Left ventricle myocardium inferior (tissue), 1 donor: ENCODE measurements around the gene PCSK6. TPM values are rescaled to one million over a fixed set of nuclear protein-coding genes. Genes with fewer than 3 reads are reported as not detected.

Source experiments
- DNase-seq: peaks from one replicate; pipeline ENCODE4 v3.0.0-alpha.2; 2020
- H3K27ac ChIP-seq: fragments of 200-600 bp; replicated peaks from 2 replicates; pipeline ENCODE4 v1.8.0; 2021
- H3K27me3 ChIP-seq: fragments of 200-600 bp; 2 replicates; pipeline ENCODE4 v1.8.0; 2021; ENCODE audit warnings: low read depth
- H3K36me3 ChIP-seq: fragments of 200-600 bp; 2 replicates; pipeline ENCODE4 v1.8.0; 2021
- H3K4me1 ChIP-seq: fragments of 200-600 bp; 2 replicates; pipeline ENCODE4 v1.8.0; 2021
- H3K4me3 ChIP-seq: fragments of 200-600 bp; 2 replicates; pipeline ENCODE4 v1.8.0; 2021; ENCODE audit warnings: mild to moderate bottlenecking, moderate library complexity
- H3K9me3 ChIP-seq: fragments of 200-600 bp; replicated peaks from 2 replicates; pipeline ENCODE4 v1.8.0; 2021
- intact Hi-C: fragments of 100-400 bp; cut with micrococcal nuclease; formaldehyde crosslinking; loops from one replicate; pipeline ENCODE4 v1.11.0; 2022
- total RNA-seq: library from RNA; stranded (reverse); fragmentation: NEBNext Ultra II Directional; extraction: Animal tissue kit (Norgen Biotek cat#: 25700); gene quantifications from one replicate; pipeline ENCODE4 v1.2.1, GENCODE V29; 2021
- TF ChIP-seq, protein P1 (sequence below): fragments of 200-600 bp; IDR thresholded peaks from 2 replicates; pipeline ENCODE4 v1.8.0; 2021; ENCODE audit warnings: antibody characterized with exemption, mild to moderate bottlenecking, borderline replicate concordance
- donor health status: DM: no; HTN: yes; CAD: no; lungs with severe emphysema.

The PCSK6 gene
- total RNA-seq, 1 donor from 2014 or later, result 28.6 TPM

DNA sequence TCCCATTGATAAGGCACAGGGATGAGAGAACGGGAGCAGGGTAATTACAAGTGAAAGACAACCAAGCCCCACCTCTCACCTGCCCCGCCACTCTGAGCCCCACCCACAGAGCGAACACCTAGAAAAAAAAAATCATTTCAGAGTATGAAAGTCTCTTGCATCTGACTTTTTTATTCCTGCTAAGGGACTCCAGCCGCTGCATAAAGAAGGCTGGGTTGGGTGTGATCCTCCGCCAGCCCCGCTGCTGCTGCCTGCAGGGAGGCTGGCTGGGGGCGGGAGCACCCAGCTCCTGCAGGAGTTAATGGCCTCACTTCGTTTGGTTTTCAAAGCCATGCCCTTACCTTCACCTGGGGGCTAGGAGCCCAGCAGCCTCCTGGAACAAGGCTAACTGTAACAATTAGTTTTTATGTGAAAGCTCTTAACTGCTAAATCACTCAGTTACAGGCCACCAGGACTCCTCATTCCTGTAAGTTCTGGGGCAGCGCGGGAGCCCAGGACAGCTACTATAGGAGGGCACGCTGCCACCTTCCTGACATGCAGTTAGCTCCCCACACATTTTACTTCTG is 116.5 kb downstream of the PCSK6 start:
- TF ChIP-seq, protein P1, sequence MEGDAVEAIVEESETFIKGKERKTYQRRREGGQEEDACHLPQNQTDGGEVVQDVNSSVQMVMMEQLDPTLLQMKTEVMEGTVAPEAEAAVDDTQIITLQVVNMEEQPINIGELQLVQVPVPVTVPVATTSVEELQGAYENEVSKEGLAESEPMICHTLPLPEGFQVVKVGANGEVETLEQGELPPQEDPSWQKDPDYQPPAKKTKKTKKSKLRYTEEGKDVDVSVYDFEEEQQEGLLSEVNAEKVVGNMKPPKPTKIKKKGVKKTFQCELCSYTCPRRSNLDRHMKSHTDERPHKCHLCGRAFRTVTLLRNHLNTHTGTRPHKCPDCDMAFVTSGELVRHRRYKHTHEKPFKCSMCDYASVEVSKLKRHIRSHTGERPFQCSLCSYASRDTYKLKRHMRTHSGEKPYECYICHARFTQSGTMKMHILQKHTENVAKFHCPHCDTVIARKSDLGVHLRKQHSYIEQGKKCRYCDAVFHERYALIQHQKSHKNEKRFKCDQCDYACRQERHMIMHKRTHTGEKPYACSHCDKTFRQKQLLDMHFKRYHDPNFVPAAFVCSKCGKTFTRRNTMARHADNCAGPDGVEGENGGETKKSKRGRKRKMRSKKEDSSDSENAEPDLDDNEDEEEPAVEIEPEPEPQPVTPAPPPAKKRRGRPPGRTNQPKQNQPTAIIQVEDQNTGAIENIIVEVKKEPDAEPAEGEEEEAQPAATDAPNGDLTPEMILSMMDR, result no peak
- intact Hi-C loops, result no loop called here
- Histone ChIP-seq H3K4me3 (no peak overlapping the region), H3K9me3 (no peaks in the 10 kb centered on the region), H3K27me3 (no peaks in the 10 kb centered on the region), H3K36me3 (no peaks in the 10 kb centered on the region), H3K4me1 (peaks cover 30% of the 10 kb centered on the region), H3K27ac (no peak overlapping the region)
- no peak for DNase-seq

DNA sequence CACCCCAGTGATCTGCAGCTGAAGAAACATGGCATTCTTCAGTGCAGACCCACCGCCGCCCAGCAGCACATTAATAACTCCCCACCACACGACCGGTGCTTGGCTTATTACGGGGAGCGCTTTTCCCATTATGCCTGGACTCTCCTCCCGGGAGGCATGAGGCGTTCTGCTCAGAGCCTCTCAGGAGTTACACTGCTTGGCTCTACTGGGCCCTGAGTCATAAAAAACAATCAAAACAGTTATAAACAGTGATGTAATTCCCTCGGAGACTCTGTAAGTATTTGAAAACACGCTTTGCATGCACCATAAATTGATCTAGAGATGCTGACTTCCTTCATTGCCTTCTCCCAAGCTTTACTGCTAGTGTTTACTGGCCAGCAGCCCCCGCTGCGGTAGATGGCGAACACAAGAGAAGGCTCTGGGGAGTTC is 117.3 kb downstream of the PCSK6 start:
- intact Hi-C loops, result no loop called here
- no peaks in the 10 kb centered on the region for H3K9me3 ChIP-seq
- no peaks in the 10 kb centered on the region for H3K27me3 ChIP-seq
- H3K27ac ChIP-seq, result no peak overlapping the region
- H3K4me3 ChIP-seq, result no peak overlapping the region
- TF ChIP-seq, protein P1, result no peak
- no peak for DNase-seq
- no peaks in the 10 kb centered on the region for H3K36me3 ChIP-seq
- peaks cover 38% of the 10 kb centered on the region for H3K4me1 ChIP-seq

GRCh38 chr15:101371519-101371918 is 118.0 kb downstream of the PCSK6 start:
- TF ChIP-seq, protein P1, result no peak
- intact Hi-C loops, result no loop called here

GRCh38 chr15:101371081-101371480 is 118.4 kb downstream of the PCSK6 start:
- H3K27me3 ChIP-seq, result no peaks in the 10 kb centered on the region
- H3K4me1 ChIP-seq, result peaks cover 40% of the 10 kb centered on the region
- peaks cover 2% of the 10 kb centered on the region for H3K36me3 ChIP-seq
- H3K4me3 ChIP-seq, result no peak overlapping the region
- intact Hi-C loops, result no loop called here
- no peaks in the 10 kb centered on the region for H3K9me3 ChIP-seq
- TF ChIP-seq, protein P1, result no peak
- no peak for DNase-seq
- no peak overlapping the region for H3K27ac ChIP-seq

More at GRCh38 chr15:101371519-101371918, 118.0 kb downstream of the PCSK6 start:
- DNase-seq, result no peak
- no peaks in the 10 kb centered on the region for H3K27me3 ChIP-seq
- no peak overlapping the region for H3K27ac ChIP-seq
- no peak overlapping the region for H3K4me3 ChIP-seq
- H3K4me1 ChIP-seq, result peaks cover 40% of the 10 kb centered on the region
- H3K9me3 ChIP-seq, result no peaks in the 10 kb centered on the region
- no peaks in the 10 kb centered on the region for H3K36me3 ChIP-seq

DNA sequence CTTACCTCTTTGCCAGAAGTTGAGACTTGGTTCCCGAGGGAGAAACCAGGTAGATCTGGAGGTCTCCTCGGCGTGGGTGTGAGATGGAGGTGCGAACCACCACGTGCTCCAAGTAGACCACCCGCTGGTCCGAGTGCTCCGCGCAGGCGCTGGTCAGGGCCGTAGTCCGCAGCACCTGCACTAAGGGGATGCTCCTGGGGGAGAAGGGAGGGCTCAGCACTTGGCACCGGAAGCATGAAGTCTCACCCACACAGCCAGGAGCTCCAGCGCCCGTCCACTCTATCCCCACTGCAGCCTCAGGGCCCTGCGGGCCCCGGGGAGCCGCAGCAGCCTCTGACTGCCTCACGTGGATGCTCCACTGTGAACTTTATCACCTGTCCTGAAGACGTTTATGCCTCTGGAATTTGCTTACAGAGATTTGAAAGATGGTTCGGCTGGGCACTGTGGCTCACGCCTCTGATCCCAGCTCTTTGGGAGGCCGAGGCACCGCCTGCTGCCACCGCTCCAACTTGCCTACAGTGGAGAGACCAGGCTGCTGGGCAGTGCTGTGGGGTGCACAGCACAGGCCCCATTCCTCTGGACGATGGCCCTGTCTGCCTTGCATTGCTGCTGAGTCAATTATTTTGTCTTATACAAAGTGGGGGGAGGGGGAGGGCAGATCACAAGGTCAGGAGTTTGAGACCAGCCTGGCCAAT is 119.0 kb downstream of the PCSK6 start:
- H3K4me3 ChIP-seq, result no peak overlapping the region
- no peak overlapping the region for H3K27ac ChIP-seq
- peaks cover 36% of the 10 kb centered on the region for H3K4me1 ChIP-seq
- no peaks in the 10 kb centered on the region for H3K9me3 ChIP-seq
- intact Hi-C loops, result no loop called here
- TF ChIP-seq, protein P1, result no peak
- H3K36me3 ChIP-seq, result peaks cover 8% of the 10 kb centered on the region
- no peaks in the 10 kb centered on the region for H3K27me3 ChIP-seq
- no peak for DNase-seq
